HepG2 (cell line): ENCODE measurements around the gene CAMTA1. TPM values are rescaled to one million over a fixed set of nuclear protein-coding genes. Genes with fewer than 3 reads are reported as not detected.
A peak's percentile ranks its signal among the peaks of the same experiment; 100 is the strongest.

Source experiments
- BHLHE40 ChIP-seq: IDR thresholded peaks from 2 replicates; pipeline ENCODE4 v1.6.1; 2011; ENCODE audit warnings: low read length, improper control_type of control experiment
- CENPT ChIP-seq: sonication (generic); formaldehyde crosslinking; IDR thresholded peaks from 2 replicates; pipeline ENCODE4 v1.8.0; 2022; ENCODE audit warnings: low read depth, mild to moderate bottlenecking, moderate library complexity, missing genetic modification reagents
- HCFC1 ChIP-seq: fragments of 150-350 bp; IDR thresholded peaks from 2 replicates; pipeline ENCODE4 v1.6.1; 2014; ENCODE audit warnings: low read depth, low read length
- MAFK ChIP-seq, 2 experiments: IDR thresholded peaks in 1 of 2; conservative IDR thresholded peaks in 1 of 2; 2 replicates each; pipeline ENCODE4 v1.6.1; 2011; ENCODE audit warnings: improper control_type of control experiment in 2 of 2, low read length in 2 of 2
- PTBP1 ChIP-seq: fragments of 200-400 bp; formaldehyde crosslinking; IDR thresholded peaks from 2 replicates; pipeline ENCODE4 v1.6.1; 2018; ENCODE audit warnings: low read length, low read depth; ENCODE audit not compliant: poor library complexity, severe bottlenecking
- SMAD3 ChIP-seq: sonication (generic); formaldehyde crosslinking; IDR thresholded peaks from 2 replicates; pipeline ENCODE4 v1.4.0; 2020; ENCODE audit warnings: missing genetic modification reagents
- TGIF2 ChIP-seq: IDR thresholded peaks from 2 replicates; pipeline ENCODE4 v1.6.1; 2016; ENCODE audit warnings: control low read depth, missing compliant biosample characterization
- THAP7 ChIP-seq: sonication (generic); formaldehyde crosslinking; IDR thresholded peaks from 2 replicates; pipeline ENCODE4 v1.8.1; 2023; ENCODE audit warnings: mild to moderate bottlenecking, missing genetic modification reagents
- THRA ChIP-seq: sonication (generic); formaldehyde crosslinking; IDR thresholded peaks from 2 replicates; pipeline ENCODE4 v1.4.0; 2020; ENCODE audit warnings: missing genetic modification reagents, borderline replicate concordance
- YEATS4 ChIP-seq: sonication (generic); formaldehyde crosslinking; IDR thresholded peaks from 2 replicates; pipeline ENCODE4 v1.4.0; 2020; ENCODE audit warnings: missing genetic modification reagents, borderline replicate concordance
- ZBTB14 ChIP-seq: sonication (generic); formaldehyde crosslinking; IDR thresholded peaks from 2 replicates; pipeline ENCODE4 v1.4.0; 2020; ENCODE audit warnings: missing genetic modification reagents
- ZFP36L2 ChIP-seq: sonication (generic); formaldehyde crosslinking; IDR thresholded peaks from 2 replicates; pipeline ENCODE4 v1.4.0; 2020; ENCODE audit warnings: missing genetic modification reagents
- ZMYM3 ChIP-seq: sonication (generic); formaldehyde crosslinking; IDR thresholded peaks from 2 replicates; pipeline ENCODE4 v1.5.1; 2020; ENCODE audit warnings: mild to moderate bottlenecking, missing genetic modification reagents
- ZNF17 ChIP-seq: sonication (generic); formaldehyde crosslinking; IDR thresholded peaks from 2 replicates; pipeline ENCODE4 v1.5.0; 2020; ENCODE audit warnings: mild to moderate bottlenecking, missing genetic modification reagents
- ZNF207 ChIP-seq: fragments of 450-650 bp; IDR thresholded peaks from 2 replicates; pipeline ENCODE4 v1.6.1; 2016; ENCODE audit warnings: antibody characterized with exemption, borderline replicate concordance
- ZNF225 ChIP-seq: sonication (generic); formaldehyde crosslinking; IDR thresholded peaks from 2 replicates; pipeline ENCODE4 v1.4.0; 2020; ENCODE audit warnings: mild to moderate bottlenecking, missing genetic modification reagents
- ZNF407 ChIP-seq: sonication (generic); formaldehyde crosslinking; IDR thresholded peaks from one replicate; pipeline ENCODE4 v1.5.1; 2020; ENCODE audit warnings: mild to moderate bottlenecking, missing genetic modification reagents; ENCODE audit errors: not compliant biosample characterization
- ZNF546 ChIP-seq: sonication (generic); formaldehyde crosslinking; conservative IDR thresholded peaks from 2 replicates; pipeline ENCODE4 v1.8.1; 2023; ENCODE audit warnings: mild to moderate bottlenecking, missing genetic modification reagents
- ZNF616 ChIP-seq: sonication (generic); formaldehyde crosslinking; IDR thresholded peaks from 2 replicates; pipeline ENCODE4 v1.5.0; 2020; ENCODE audit warnings: low read depth, mild to moderate bottlenecking, missing genetic modification reagents
- polyA plus RNA-seq, 8 experiments: library from polyadenylated mRNA; depleted of rRNA in 3 of 8; stranded (reverse) in 7 of 8; unstranded in 1 of 8; fragments of >200 nt; fragmentation: Illumina TruSeq in 4 of 8; extraction: Trizol in 4 of 8; gene quantifications; 2 replicates each; pipeline versions ENCODE4 v1.2.1 to v1.2.3, GENCODE V29; 2011 to 2016; ENCODE audit warnings: low read depth in 4 of 8, missing spikeins in 1 of 8, mixed read lengths in 1 of 8; ENCODE audit not compliant: insufficient read depth in 1 of 8
- total RNA-seq, 5 experiments: library from RNA; depleted of rRNA; stranded (reverse); fragments of >200 nt; fragmentation: Illumina TruSeq; extraction: Trizol; gene quantifications; 2 replicates each; pipeline ENCODE4 v1.2.3, GENCODE V29; 2016; ENCODE audit warnings: low read depth in 1 of 5

The CAMTA1 gene
- total and polyA plus RNA-seq, 2 of the 13 experiments (the other 11 are each of a cell fraction or from before 2014, with no cell fraction given): 25.0 to 36.4 TPM

GRCh38 chr1:7678491-7679158 is 893.4 kb downstream of the CAMTA1 start (continued):
- TF ChIP-seq ZNF207 (no peak), ZMYM3 (CRISPR knock-in tag) (peak; percentile 57; the same call in 1 of the 2 replicates), BHLHE40 (no peak), TGIF2 (no peak), ZNF225 (CRISPR knock-in tag) (no peak), ZNF616 (CRISPR knock-in tag) (no peak), THAP7 (CRISPR knock-in tag) (no peak), ZNF546 (CRISPR knock-in tag) (no peak), PTBP1 (no peak), YEATS4 (CRISPR knock-in tag) (peak; percentile 48), HCFC1 (no peak), CENPT (no peak), SMAD3 (CRISPR knock-in tag) (no peak; the same call in 1 of the 2 replicates), ZNF17 (CRISPR knock-in tag) (no peak), ZBTB14 (peak; percentile 61; the same call in 1 of the 2 replicates), ZNF407 (no peak), THRA (CRISPR knock-in tag) (0 out of 2 replicates have a peak, but pooled peaks have one; percentile 15), MAFK (conservative IDR thresholded peaks at IDR 0.05 in 1 of 2, IDR thresholded peaks at IDR 0.05 in 1 of 2; ENCODE audit: low read length in 2 of 2) (no peak), ZFP36L2 (CRISPR knock-in tag) (no peak)
